BLaER1 (cell line): ENCODE data around the gene SLC39A13.

ENCODE experiments used
- H3K27ac ChIP-seq: shearing (Covaris generic); formaldehyde crosslinking; 2 replicates; pipeline ENCODE4 v1.8.1; 2022
- H3K27me3 ChIP-seq: shearing (Covaris generic); formaldehyde crosslinking; 2 replicates; pipeline ENCODE4 v1.8.1; 2022
- H3K36me3 ChIP-seq: shearing (Covaris generic); formaldehyde crosslinking; 2 replicates; pipeline ENCODE4 v1.8.1; 2022
- H3K4me1 ChIP-seq: shearing (Covaris generic); formaldehyde crosslinking; 2 replicates; pipeline ENCODE4 v1.8.1; 2022
- H3K4me2 ChIP-seq: shearing (Covaris generic); formaldehyde crosslinking; 2 replicates; pipeline ENCODE4 v1.8.1; 2022
- H3K4me3 ChIP-seq: shearing (Covaris generic); formaldehyde crosslinking; 2 replicates; pipeline ENCODE4 v1.8.1; 2022
- H3K9ac ChIP-seq: shearing (Covaris generic); formaldehyde crosslinking; 2 replicates; pipeline ENCODE4 v1.8.1; 2022
- H3K9me3 ChIP-seq: shearing (Covaris generic); formaldehyde crosslinking; 2 replicates; pipeline ENCODE4 v1.8.1; 2022
- H4K20me1 ChIP-seq: shearing (Covaris generic); formaldehyde crosslinking; 2 replicates; pipeline ENCODE4 v1.8.1; 2022
- Cebpa-rat ChIP-seq: shearing (Covaris generic); IDR thresholded peaks from 2 replicates; pipeline ENCODE4 v1.8.1; 2022

SLC39A13 gene

DNA sequence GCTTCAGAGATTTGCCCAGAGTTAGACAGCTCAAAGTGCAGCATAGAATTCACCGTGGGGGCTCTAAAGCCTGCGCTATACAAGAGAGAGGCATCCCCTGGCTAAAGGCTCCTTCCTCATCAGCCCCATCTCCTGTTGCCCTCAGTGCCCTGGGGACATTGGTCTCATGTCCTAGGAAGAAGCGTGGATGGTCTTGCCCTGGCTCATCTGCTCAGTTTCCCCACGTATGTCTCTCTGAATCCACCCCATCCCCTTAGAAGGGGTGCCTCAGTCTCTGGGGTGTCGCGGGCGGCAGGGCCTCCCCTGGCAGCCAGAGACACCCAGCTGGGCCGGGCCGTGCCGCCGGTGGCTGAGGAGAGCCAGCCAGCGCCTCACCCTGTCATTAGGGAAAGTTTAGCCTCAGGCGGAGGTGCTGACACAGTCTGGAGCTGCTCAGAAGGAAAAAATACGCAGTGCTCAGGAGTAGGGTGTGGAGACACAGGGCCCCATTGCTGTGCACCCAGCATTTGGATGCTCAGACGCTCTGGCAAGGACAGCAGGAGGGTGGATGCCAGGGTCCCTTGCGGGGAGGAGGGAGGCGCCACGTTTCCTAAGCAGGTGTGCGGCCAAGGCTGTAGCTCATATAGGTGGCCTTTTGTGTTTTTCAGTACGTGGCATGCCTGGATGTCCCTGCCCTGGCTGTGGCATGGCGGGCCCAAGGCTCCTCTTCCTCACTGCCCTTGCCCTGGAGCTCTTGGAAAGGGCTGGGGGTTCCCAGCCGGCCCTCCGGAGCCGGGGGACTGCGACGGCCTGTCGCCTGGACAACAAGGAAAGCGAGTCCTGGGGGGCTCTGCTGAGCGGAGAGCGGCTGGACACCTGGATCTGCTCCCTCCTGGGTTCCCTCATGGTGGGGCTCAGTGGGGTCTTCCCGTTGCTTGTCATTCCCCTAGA lies 1.3 kb downstream of the SLC39A13 start:
- H3K4me1 ChIP-seq, result peaks cover 59% of the 10 kb centered on the region
- H3K9ac ChIP-seq, result peak overlapping the region; percentile 79
- H3K9me3 ChIP-seq, result no peaks in the 10 kb centered on the region
- TF ChIP-seq Cebpa-rat, result no peak
- H3K4me3 ChIP-seq, result peak overlapping the region; percentile 76
- peaks cover 26% of the 10 kb centered on the region for H3K36me3 ChIP-seq
- peak overlapping the region; percentile 83 for H3K27ac ChIP-seq
- peak overlapping the region; percentile 99 for H3K4me2 ChIP-seq
- H3K27me3 ChIP-seq, result no peaks in the 10 kb centered on the region
- peaks cover 14% of the 10 kb centered on the region for H4K20me1 ChIP-seq

DNA sequence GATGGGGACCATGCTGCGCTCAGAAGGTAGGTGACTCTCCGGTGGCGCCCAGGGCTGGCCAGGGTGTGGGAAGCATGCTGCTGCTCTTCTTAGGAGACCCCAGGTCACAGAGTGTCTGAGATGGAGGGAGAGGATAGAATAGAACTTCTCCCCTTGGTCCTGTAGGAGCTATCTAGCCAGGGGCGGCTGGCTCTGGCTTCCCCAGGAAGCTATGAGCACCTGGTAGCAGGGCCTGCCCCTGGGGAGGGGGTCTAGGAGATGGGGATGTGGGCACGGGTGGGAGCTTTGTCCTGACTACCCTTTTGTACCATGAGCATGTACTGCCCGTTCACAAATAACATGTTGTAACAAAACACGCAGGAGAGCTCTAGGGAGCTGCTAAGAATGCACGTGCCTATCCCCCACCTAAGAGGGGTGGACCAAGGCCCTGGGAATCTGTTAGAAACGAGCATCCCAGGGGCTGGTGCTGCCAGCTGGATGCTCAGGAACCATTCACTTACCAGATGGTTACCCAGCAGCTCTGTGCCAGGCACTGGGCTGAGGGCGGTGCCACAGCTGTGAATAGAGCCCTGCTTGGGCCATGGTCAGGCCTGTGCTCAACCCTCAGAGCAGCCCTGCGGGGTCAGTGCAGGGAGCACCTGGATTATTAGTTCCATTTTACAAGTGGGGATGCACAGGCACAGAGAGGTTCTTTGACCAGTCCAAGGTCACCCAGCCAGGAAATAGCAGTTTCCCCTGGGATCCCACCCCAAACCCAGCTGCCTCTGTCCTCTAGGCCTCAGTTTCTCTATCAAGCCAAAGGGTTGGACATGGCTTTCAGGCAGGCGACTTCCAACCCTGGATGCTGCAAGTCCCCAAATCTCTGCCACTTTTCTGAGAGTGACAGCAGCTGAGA lies 2.2 kb downstream of the SLC39A13 start:
- peaks cover 66% of the 10 kb centered on the region for H3K4me1 ChIP-seq
- H3K36me3 ChIP-seq, result peaks cover 29% of the 10 kb centered on the region
- peaks cover 23% of the 10 kb centered on the region for H4K20me1 ChIP-seq
- H3K9me3 ChIP-seq, result no peaks in the 10 kb centered on the region
- 0 out of 2 replicates have a peak overlapping the region, but pooled peaks have one; percentile 76 for H3K4me3 ChIP-seq
- H3K9ac ChIP-seq, result peak overlapping the region; percentile 79
- TF ChIP-seq Cebpa-rat, result no peak
- H3K27ac ChIP-seq, result peak overlapping the region; percentile 83
- H3K27me3 ChIP-seq, result no peaks in the 10 kb centered on the region
- peak overlapping the region; percentile 99 for H3K4me2 ChIP-seq

DNA sequence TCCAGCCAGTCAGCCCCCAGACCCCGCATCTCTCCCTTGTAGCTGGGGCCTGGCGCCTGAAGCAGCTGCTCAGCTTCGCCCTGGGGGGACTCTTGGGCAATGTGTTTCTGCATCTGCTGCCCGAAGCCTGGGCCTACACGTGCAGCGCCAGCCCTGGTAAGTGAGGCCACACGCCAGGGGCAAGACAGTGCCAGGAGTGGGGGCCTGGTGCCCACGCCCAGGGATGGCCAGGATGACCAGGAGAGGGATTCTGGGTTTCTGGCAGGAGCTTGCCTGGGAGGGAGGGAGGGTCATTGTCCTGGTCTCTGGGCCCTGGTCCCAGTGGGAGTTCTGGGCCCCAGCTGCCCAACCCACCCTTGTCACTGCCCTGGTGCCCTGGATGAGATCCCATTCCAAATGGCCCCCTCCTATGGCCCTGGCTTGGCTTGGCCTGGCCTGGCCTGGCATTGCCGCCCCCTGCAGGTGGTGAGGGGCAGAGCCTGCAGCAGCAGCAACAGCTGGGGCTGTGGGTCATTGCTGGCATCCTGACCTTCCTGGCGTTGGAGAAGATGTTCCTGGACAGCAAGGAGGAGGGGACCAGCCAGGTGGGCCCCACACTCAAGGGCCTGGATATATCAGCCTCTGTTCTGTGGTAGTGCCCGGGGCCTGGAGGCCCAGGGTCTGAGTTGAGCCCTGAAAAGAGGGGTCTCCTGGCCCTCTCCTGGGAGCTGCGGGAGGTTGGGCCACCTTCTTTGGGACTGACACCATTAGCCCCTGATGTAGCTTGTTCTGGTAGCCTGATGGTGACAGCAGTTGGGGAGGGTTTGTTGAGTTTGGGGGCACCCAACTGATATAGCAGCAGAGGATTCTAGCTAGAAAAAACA lies 3.7 kb downstream of the SLC39A13 start:
- H3K9me3 ChIP-seq, result no peaks in the 10 kb centered on the region
- no peak overlapping the region for H3K4me3 ChIP-seq
- peaks cover 32% of the 10 kb centered on the region for H4K20me1 ChIP-seq
- no peak overlapping the region for H3K27ac ChIP-seq
- no peak overlapping the region for H3K9ac ChIP-seq
- no peaks in the 10 kb centered on the region for H3K27me3 ChIP-seq
- peaks cover 44% of the 10 kb centered on the region for H3K36me3 ChIP-seq
- TF ChIP-seq Cebpa-rat, result no peak
- H3K4me2 ChIP-seq, result no peak overlapping the region
- peaks cover 63% of the 10 kb centered on the region for H3K4me1 ChIP-seq

DNA sequence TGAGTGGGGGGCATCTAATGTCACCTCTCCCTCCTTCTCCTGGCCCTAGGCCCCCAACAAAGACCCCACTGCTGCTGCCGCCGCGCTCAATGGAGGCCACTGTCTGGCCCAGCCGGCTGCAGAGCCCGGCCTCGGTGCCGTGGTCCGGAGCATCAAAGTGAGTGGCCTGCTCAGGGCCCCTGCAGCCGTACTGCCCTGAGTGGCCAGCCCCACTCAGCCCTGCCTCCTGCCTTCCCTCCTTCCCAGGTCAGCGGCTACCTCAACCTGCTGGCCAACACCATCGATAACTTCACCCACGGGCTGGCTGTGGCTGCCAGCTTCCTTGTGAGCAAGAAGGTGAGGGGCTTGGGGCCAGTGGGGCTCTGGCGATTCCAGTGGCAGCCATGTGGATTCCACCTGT lies 5.0 kb downstream of the SLC39A13 start:
- Histone ChIP-seq H3K4me3 (no peak overlapping the region), H3K9ac (0 out of 2 replicates have a peak overlapping the region, but pooled peaks have one; percentile 41), H3K9me3 (no peaks in the 10 kb centered on the region), H3K36me3 (peaks cover 57% of the 10 kb centered on the region), H3K27ac (peak overlapping the region; percentile 48; the same call in 1 of the 2 replicates), H3K4me1 (peaks cover 56% of the 10 kb centered on the region), H3K4me2 (peak overlapping the region; percentile 83), H3K27me3 (no peaks in the 10 kb centered on the region), H4K20me1 (peaks cover 36% of the 10 kb centered on the region)
- no peak for TF ChIP-seq Cebpa-rat

DNA sequence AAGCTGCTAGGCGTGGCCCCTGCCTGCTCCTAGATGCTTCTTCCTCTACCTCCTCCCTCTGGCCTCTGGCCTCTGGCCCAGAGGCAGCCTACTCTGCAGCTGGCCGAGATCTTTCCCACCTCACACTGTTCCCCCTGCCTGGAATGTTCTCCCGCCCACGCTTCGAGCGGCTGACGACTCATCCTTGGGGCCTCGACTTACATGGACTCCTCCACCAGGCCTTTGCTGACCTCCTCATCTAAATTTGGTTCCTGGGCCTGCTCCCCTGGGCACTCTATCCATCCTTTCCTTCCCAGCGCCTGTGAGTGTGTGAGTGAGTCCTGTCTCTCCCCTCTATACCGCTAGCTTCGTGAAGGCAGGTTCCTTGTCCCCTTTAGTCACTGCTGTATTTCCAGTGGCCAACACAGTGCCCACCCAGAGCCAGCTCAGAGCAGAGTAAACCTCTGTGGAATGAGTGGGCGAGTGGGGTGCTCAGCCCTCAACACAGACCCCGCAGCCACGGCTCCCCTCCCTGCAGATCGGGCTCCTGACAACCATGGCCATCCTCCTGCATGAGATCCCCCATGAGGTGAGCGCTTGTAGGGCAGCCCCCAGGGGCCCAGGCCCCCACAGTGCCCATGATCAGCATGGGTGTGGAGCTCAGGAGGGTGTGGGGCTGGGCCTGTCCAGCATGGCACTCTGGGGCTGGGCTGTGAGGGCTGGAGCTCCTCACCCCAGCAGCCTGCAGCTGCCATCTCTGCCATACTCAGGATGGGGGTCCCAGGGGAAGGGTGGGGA lies 5.7 kb downstream of the SLC39A13 start:
- peaks cover 51% of the 10 kb centered on the region for H3K4me1 ChIP-seq
- peak overlapping the region; percentile 48 for H3K27ac ChIP-seq
- no peaks in the 10 kb centered on the region for H3K9me3 ChIP-seq
- H4K20me1 ChIP-seq, result peaks cover 36% of the 10 kb centered on the region
- no peak for TF ChIP-seq Cebpa-rat
- peaks cover 64% of the 10 kb centered on the region for H3K36me3 ChIP-seq
- no peaks in the 10 kb centered on the region for H3K27me3 ChIP-seq
- H3K4me2 ChIP-seq, result peak overlapping the region; percentile 83
- H3K9ac ChIP-seq, result peak overlapping the region; percentile 41
- H3K4me3 ChIP-seq, result no peak overlapping the region

DNA sequence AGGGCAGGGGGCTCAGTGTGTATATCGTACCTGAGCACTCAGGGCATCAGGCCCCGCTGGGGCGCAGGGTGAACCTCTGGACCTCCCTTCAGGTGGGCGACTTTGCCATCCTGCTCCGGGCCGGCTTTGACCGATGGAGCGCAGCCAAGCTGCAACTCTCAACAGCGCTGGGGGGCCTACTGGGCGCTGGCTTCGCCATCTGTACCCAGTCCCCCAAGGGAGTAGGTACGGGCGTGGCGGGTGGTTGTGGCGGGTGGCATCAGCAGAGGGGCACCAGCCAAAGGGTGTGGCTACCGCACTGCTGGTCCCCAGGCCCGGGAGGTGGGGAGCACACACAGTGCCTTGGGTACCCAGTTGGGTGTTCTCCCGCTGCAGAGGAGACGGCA lies 6.3 kb downstream of the SLC39A13 start:
- peaks cover 45% of the 10 kb centered on the region for H3K4me1 ChIP-seq
- peak overlapping the region; percentile 41; the same call in 1 of the 2 replicates for H3K9ac ChIP-seq
- peak overlapping the region; percentile 48 for H3K27ac ChIP-seq
- no peak overlapping the region for H3K4me3 ChIP-seq
- H3K36me3 ChIP-seq, result peaks cover 70% of the 10 kb centered on the region
- no peaks in the 10 kb centered on the region for H3K27me3 ChIP-seq
- no peak for TF ChIP-seq Cebpa-rat
- peak overlapping the region; percentile 83 for H3K4me2 ChIP-seq
- H3K9me3 ChIP-seq, result no peaks in the 10 kb centered on the region
- H4K20me1 ChIP-seq, result peaks cover 36% of the 10 kb centered on the region

DNA sequence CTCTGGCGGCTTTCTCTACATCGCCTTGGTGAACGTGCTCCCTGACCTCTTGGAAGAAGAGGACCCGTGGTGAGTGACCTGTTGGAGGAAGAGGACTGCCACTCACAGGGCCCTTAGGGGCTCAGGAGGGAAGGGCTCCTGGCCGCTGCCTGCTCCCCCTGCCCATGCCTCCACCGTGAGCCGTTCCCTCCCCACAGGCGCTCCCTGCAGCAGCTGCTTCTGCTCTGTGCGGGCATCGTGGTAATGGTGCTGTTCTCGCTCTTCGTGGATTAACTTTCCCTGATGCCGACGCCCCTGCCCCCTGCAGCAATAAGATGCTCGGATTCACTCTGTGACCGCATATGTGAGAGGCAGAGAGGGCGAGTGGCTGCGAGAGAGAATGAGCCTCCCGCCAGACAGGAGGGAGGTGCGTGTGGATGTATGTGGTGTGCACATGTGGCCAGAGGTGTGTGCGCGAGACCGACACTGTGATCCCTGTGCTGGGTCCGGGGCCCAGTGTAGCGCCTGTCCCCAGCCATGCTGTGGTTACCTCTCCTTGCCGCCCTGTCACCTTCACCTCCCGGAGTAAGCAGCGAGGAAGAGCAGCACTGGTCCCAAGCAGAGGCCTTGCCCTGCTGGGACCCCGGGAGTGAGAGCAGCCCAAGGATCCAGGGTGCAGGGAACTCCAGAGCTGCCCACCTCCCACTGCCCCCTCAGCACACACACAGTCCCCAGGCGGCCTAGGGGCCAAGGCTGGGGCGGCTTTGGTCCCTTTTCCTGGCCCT lies 6.9 kb downstream of the SLC39A13 start:
- H3K27ac ChIP-seq, result peak overlapping the region; percentile 48
- H3K4me2 ChIP-seq, result peak overlapping the region; percentile 83
- H3K9ac ChIP-seq, result peak overlapping the region; percentile 41; the same call in 1 of the 2 replicates
- peaks cover 76% of the 10 kb centered on the region for H3K36me3 ChIP-seq
- H3K4me1 ChIP-seq, result peaks cover 39% of the 10 kb centered on the region
- no peak overlapping the region for H3K4me3 ChIP-seq
- H4K20me1 ChIP-seq, result peaks cover 36% of the 10 kb centered on the region
- H3K27me3 ChIP-seq, result no peaks in the 10 kb centered on the region
- TF ChIP-seq Cebpa-rat, result no peak
- no peaks in the 10 kb centered on the region for H3K9me3 ChIP-seq

DNA sequence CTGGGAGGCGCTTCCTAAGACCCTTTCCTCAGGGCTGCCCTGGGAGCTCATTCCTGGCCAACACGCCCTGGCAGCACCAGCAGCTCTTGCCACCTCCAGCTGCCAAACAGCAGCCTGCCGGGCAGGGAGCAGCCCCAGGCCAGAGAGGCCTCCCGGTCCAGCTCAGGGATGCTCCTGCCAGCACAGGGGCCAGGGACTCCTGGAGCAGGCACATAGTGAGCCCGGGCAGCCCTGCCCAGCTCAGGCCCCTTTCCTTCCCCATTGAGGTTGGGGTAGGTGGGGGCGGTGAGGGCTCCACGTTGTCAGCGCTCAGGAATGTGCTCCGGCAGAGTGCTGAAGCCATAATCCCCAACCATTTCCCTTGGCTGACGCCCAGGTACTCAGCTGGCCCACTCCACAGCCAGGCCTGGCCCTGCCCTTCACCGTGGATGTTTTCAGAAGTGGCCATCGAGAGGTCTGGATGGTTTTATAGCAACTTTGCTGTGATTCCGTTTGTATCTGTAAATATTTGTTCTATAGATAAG lies 7.6 kb downstream of the SLC39A13 start:
- H3K27ac ChIP-seq, result peak overlapping the region; percentile 48
- TF ChIP-seq Cebpa-rat, result no peak
- no peak overlapping the region for H3K9ac ChIP-seq
- H3K4me3 ChIP-seq, result no peak overlapping the region
- no peaks in the 10 kb centered on the region for H3K9me3 ChIP-seq
- H3K4me1 ChIP-seq, result peaks cover 32% of the 10 kb centered on the region
- no peak overlapping the region for H3K4me2 ChIP-seq
- peaks cover 83% of the 10 kb centered on the region for H3K36me3 ChIP-seq
- H4K20me1 ChIP-seq, result peaks cover 36% of the 10 kb centered on the region
- H3K27me3 ChIP-seq, result no peaks in the 10 kb centered on the region
